Nephron (organoid): ENCODE measurements around the gene FAM13A.
A peak's percentile ranks its signal among the peaks of the same experiment; 100 is the strongest.

Source experiments
- H3K27ac Mint-ChIP-seq, 3 experiments: 2 replicates each; pipeline ENCODE4 v1.8.0; 2020; ENCODE audit warnings: mixed read lengths in 3 of 3, mild to moderate bottlenecking in 2 of 3, moderate library complexity in 1 of 3
- H3K27me3 Mint-ChIP-seq: 2 replicates; pipeline ENCODE4 v1.8.0; 2021; ENCODE audit warnings: low read depth, mild to moderate bottlenecking, moderate library complexity, mixed read lengths
- H3K36me3 Mint-ChIP-seq: 2 replicates; pipeline ENCODE4 v1.8.0; 2020; ENCODE audit warnings: low read depth, mixed read lengths
- H3K4me1 Mint-ChIP-seq: 2 replicates; pipeline ENCODE4 v1.8.0; 2020; ENCODE audit warnings: mixed read lengths
- H3K4me3 Mint-ChIP-seq, 3 experiments: 2 replicates each; pipeline ENCODE4 v1.8.0; 2020; ENCODE audit warnings: mild to moderate bottlenecking in 3 of 3, mixed read lengths in 3 of 3, moderate library complexity in 2 of 3
- H3K9me3 Mint-ChIP-seq: 2 replicates; pipeline ENCODE4 v1.8.0; 2020; ENCODE audit warnings: mixed read lengths
- TF ChIP-seq, protein P1 (sequence below), 3 experiments: fragments of 200-600 bp; sonication (generic); IDR thresholded peaks; one replicate each; pipeline ENCODE4 v1.5.0; 2021; ENCODE audit warnings: antibody characterized with exemption in 3 of 3; ENCODE audit not compliant: unreplicated experiment in 3 of 3

The FAM13A gene

DNA sequence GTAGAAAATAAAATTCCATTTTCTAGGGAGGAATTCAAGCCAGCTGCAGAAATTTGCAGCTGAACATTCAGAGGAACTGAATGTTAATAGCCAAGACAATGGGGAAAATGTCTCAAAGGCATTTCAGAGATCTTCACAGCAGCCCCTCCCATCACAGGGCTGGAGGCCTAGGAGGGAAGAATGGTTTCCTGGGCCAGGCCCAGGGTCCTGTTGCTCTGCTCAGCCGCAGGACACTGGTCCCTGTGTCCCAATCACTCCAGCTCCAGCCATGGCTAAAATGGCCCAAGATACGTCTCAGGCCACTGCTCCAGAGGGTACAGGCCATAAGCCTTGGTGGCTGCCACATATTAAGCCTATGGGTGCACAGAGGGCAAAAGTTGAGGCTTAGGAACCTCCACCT lies 20.4 kb downstream of the FAM13A start:
- Mint-ChIP-seq H3K27me3 (no peaks in the 10 kb centered on the region), H3K9me3 (peaks cover 25% of the 10 kb centered on the region), H3K27ac (no peak overlapping the region), H3K36me3 (peaks cover 44% of the 10 kb centered on the region), H3K4me1 (peaks cover 7% of the 10 kb centered on the region), H3K4me3 (no peak overlapping the region)
- TF ChIP-seq, protein P1, sequence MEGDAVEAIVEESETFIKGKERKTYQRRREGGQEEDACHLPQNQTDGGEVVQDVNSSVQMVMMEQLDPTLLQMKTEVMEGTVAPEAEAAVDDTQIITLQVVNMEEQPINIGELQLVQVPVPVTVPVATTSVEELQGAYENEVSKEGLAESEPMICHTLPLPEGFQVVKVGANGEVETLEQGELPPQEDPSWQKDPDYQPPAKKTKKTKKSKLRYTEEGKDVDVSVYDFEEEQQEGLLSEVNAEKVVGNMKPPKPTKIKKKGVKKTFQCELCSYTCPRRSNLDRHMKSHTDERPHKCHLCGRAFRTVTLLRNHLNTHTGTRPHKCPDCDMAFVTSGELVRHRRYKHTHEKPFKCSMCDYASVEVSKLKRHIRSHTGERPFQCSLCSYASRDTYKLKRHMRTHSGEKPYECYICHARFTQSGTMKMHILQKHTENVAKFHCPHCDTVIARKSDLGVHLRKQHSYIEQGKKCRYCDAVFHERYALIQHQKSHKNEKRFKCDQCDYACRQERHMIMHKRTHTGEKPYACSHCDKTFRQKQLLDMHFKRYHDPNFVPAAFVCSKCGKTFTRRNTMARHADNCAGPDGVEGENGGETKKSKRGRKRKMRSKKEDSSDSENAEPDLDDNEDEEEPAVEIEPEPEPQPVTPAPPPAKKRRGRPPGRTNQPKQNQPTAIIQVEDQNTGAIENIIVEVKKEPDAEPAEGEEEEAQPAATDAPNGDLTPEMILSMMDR (IDR thresholded peaks at IDR 0.05; ENCODE audit: unreplicated experiment in 3 of 3): no peak

- no peaks in the 10 kb centered on the region for H3K27me3 Mint-ChIP-seq
- TF ChIP-seq, protein P1 (IDR thresholded peaks at IDR 0.05; ENCODE audit: unreplicated experiment in 3 of 3): no peak
- peaks cover 7% of the 10 kb centered on the region for H3K4me1 Mint-ChIP-seq
- H3K9me3 Mint-ChIP-seq: peaks cover 19% of the 10 kb centered on the region
- no peak overlapping the region for H3K4me3 Mint-ChIP-seq
- H3K36me3 Mint-ChIP-seq: peaks cover 37% of the 10 kb centered on the region
- no peak overlapping the region for H3K27ac Mint-ChIP-seq
Observed at GRCh38 chr4:89031272-89031671, 25.7 kb downstream of the FAM13A start.

DNA sequence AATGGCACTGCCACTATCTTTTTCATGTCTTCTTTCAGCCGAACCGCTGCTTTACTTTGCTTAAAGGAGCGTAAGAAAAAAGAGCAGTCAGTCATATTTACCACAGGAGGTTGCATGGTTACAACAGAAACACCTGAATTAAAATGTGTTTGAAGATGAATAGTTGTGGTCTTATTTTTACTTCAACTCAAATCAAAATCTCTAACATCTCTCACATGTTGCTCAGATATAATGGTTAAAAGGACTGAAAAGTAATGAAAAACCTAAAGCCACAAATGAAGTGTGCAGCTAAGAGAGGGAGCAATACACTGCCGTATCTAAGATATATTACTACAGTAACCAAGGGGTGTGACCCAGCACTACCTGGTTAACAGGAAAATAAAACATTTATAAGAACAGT lies 27.4 kb downstream of the FAM13A start:
- Mint-ChIP-seq H3K36me3 (peaks cover 23% of the 10 kb centered on the region), H3K27ac (no peak overlapping the region), H3K4me1 (peaks cover 7% of the 10 kb centered on the region), H3K4me3 (no peak overlapping the region), H3K9me3 (peaks cover 4% of the 10 kb centered on the region), H3K27me3 (no peaks in the 10 kb centered on the region)
- TF ChIP-seq, protein P1 (IDR thresholded peaks at IDR 0.05; ENCODE audit: unreplicated experiment in 3 of 3): no peak

DNA sequence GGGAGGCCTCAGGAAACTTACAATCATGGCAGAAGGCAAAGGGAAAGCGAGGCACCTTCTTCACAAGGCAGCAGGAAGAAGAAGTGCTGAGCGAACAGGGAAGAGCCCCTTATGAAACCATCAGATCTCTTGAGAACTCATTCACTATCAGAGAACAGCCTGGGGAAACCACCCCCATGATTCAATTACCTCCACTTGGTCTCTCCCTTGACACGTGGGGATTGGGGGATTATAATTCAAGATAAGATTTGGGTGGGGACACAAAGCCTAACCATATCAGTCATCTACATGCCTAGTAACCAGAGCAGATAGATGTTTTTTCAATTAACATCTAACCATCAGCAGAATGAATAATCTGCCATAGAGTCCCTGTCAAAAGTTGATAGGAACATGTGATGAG lies 30.4 kb downstream of the FAM13A start:
- peaks cover 17% of the 10 kb centered on the region for H3K36me3 Mint-ChIP-seq
- no peaks in the 10 kb centered on the region for H3K27me3 Mint-ChIP-seq
- H3K9me3 Mint-ChIP-seq: no peaks in the 10 kb centered on the region
- TF ChIP-seq, protein P1 (IDR thresholded peaks at IDR 0.05; ENCODE audit: unreplicated experiment in 3 of 3): no peak
- H3K4me3 Mint-ChIP-seq: no peak overlapping the region
- peaks cover 22% of the 10 kb centered on the region for H3K4me1 Mint-ChIP-seq
- H3K27ac Mint-ChIP-seq: no peak overlapping the region

DNA sequence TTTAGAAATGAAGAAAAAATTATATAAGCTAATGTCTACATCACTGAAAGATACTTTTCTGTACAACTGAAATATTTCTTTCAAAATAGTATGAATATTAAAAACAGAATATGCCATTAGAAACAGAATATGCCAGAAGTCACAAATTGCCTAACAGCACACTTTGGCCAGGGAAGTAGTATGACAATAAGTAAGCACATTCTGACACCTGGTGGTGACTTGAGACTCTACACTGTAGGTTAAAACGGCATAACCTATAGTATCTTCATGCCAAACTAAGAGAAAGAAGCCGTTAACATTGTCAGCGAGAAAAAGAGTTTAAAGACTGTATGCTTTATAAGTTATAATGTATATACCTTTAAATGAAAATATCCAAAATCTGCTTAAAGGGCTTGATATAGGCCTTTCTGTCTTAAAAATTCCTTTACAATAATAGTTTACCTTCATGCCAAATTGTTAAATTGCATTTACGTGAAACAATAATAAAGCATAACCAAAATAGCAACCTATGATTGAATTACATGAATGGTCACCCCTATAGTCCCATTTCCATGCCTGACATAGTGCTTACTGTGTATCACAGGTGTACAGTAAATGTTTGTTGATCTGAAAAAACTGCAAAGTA lies 32.8 kb downstream of the FAM13A start:
- Mint-ChIP-seq H3K27me3 (no peaks in the 10 kb centered on the region), H3K4me3 (no peak overlapping the region), H3K9me3 (no peaks in the 10 kb centered on the region), H3K4me1 (peaks cover 26% of the 10 kb centered on the region), H3K27ac (no peak overlapping the region), H3K36me3 (peaks cover 28% of the 10 kb centered on the region)
- TF ChIP-seq, protein P1 (IDR thresholded peaks at IDR 0.05; ENCODE audit: unreplicated experiment in 3 of 3): peak; percentile 83 to 88 (median 84)

GRCh38 chr4:89023140-89023539 lies 33.8 kb downstream of the FAM13A start:
- Mint-ChIP-seq H3K4me1 (peaks cover 26% of the 10 kb centered on the region), H3K9me3 (no peaks in the 10 kb centered on the region), H3K4me3 (no peak overlapping the region), H3K36me3 (peaks cover 35% of the 10 kb centered on the region), H3K27ac (peak overlapping the region in 1 of 3 experiments; percentile 59), H3K27me3 (no peaks in the 10 kb centered on the region)
- TF ChIP-seq, protein P1 (IDR thresholded peaks at IDR 0.05; ENCODE audit: unreplicated experiment in 3 of 3): no peak
